ENCODE data around the gene PDE8B.

The PDE8B gene

GRCh38 chr5:77355080-77355479 lies 144.6 kb downstream of the PDE8B start:
- Histone ChIP-seq H3K4me2 (no peak overlapping the region), H3K27me3 (no peaks in the 10 kb centered on the region), H4K20me1 (no peaks in the 10 kb centered on the region), H3K36me3 (no peaks in the 10 kb centered on the region), H3K9me3 (no peaks in the 10 kb centered on the region), H3K9ac (no peak overlapping the region), H3K4me1 (no peaks in the 10 kb centered on the region), H3K27ac (no peak overlapping the region), H3K4me3 (no peak overlapping the region)
- no peak for TF ChIP-seq Cebpa-rat (IDR thresholded peaks at IDR 0.05)

- H3K4me1 ChIP-seq = no peaks in the 10 kb centered on the region
- H3K27me3 ChIP-seq = no peaks in the 10 kb centered on the region
- H3K36me3 ChIP-seq = no peaks in the 10 kb centered on the region
- H3K9me3 ChIP-seq = no peaks in the 10 kb centered on the region
- H3K4me3 ChIP-seq = no peak overlapping the region
- H3K27ac ChIP-seq = no peak overlapping the region
- no peaks in the 10 kb centered on the region for H4K20me1 ChIP-seq
- H3K9ac ChIP-seq = no peak overlapping the region
- no peak for TF ChIP-seq Cebpa-rat (IDR thresholded peaks at IDR 0.05)
- no peak overlapping the region for H3K4me2 ChIP-seq
Observed at GRCh38 chr5:77355751-77356150, 145.3 kb downstream of the PDE8B start.

- Histone ChIP-seq H3K4me1 (no peaks in the 10 kb centered on the region), H3K36me3 (no peaks in the 10 kb centered on the region), H3K9ac (no peak overlapping the region), H4K20me1 (no peaks in the 10 kb centered on the region), H3K9me3 (no peaks in the 10 kb centered on the region), H3K27ac (no peak overlapping the region), H3K4me2 (no peak overlapping the region), H3K4me3 (no peak overlapping the region), H3K27me3 (no peaks in the 10 kb centered on the region)
- no peak for TF ChIP-seq Cebpa-rat (IDR thresholded peaks at IDR 0.05)
Observed at GRCh38 chr5:77356740-77357139, 146.3 kb downstream of the PDE8B start.

GRCh38 chr5:77358255-77359205 lies 148.1 kb downstream of the PDE8B start:
- no peaks in the 10 kb centered on the region for H4K20me1 ChIP-seq
- peak; percentile 62 for TF ChIP-seq Cebpa-rat (IDR thresholded peaks at IDR 0.05)

GRCh38 chr5:77359231-77359630 lies 148.8 kb downstream of the PDE8B start:
- H3K9ac ChIP-seq = no peak overlapping the region
- no peak overlapping the region for H3K4me2 ChIP-seq
- no peaks in the 10 kb centered on the region for H4K20me1 ChIP-seq
- no peak overlapping the region for H3K27ac ChIP-seq
- no peaks in the 10 kb centered on the region for H3K36me3 ChIP-seq
- TF ChIP-seq Cebpa-rat (IDR thresholded peaks at IDR 0.05) = no peak
- H3K4me3 ChIP-seq = no peak overlapping the region
- H3K27me3 ChIP-seq = no peaks in the 10 kb centered on the region
- no peaks in the 10 kb centered on the region for H3K4me1 ChIP-seq
- H3K9me3 ChIP-seq = no peaks in the 10 kb centered on the region

More at GRCh38 chr5:77358255-77359205, 148.1 kb downstream of the PDE8B start:
- Histone ChIP-seq H3K9ac (no peak overlapping the region), H3K4me2 (no peak overlapping the region), H3K27ac (no peak overlapping the region), H3K27me3 (no peaks in the 10 kb centered on the region), H3K4me1 (no peaks in the 10 kb centered on the region), H3K36me3 (no peaks in the 10 kb centered on the region), H3K4me3 (no peak overlapping the region), H3K9me3 (no peaks in the 10 kb centered on the region)

- Histone ChIP-seq H3K4me3 (no peak overlapping the region), H3K9me3 (no peaks in the 10 kb centered on the region), H3K36me3 (no peaks in the 10 kb centered on the region), H4K20me1 (no peaks in the 10 kb centered on the region), H3K4me1 (no peaks in the 10 kb centered on the region), H3K4me2 (no peak overlapping the region), H3K9ac (no peak overlapping the region), H3K27ac (no peak overlapping the region), H3K27me3 (no peaks in the 10 kb centered on the region)
- no peak for TF ChIP-seq Cebpa-rat (IDR thresholded peaks at IDR 0.05)
Observed at GRCh38 chr5:77360381-77360780, 149.9 kb downstream of the PDE8B start.

- Histone ChIP-seq H3K27me3 (no peaks in the 10 kb centered on the region), H3K27ac (no peak overlapping the region), H3K4me3 (no peak overlapping the region), H4K20me1 (no peaks in the 10 kb centered on the region), H3K4me1 (no peaks in the 10 kb centered on the region), H3K9ac (no peak overlapping the region), H3K9me3 (no peaks in the 10 kb centered on the region), H3K4me2 (no peak overlapping the region), H3K36me3 (no peaks in the 10 kb centered on the region)
- no peak for TF ChIP-seq Cebpa-rat (IDR thresholded peaks at IDR 0.05)
Observed at GRCh38 chr5:77360973-77361372, 150.5 kb downstream of the PDE8B start.

GRCh38 chr5:77366717-77367500 lies 156.4 kb downstream of the PDE8B start:
- Histone ChIP-seq H3K9me3 (no peaks in the 10 kb centered on the region), H3K4me1 (peaks cover 8% of the 10 kb centered on the region; the same call in 1 of the 2 replicates), H3K9ac (no peak overlapping the region), H3K4me3 (no peak overlapping the region), H3K4me2 (no peak overlapping the region), H4K20me1 (no peaks in the 10 kb centered on the region), H3K27me3 (no peaks in the 10 kb centered on the region), H3K27ac (no peak overlapping the region), H3K36me3 (no peaks in the 10 kb centered on the region)
- TF ChIP-seq Cebpa-rat (IDR thresholded peaks at IDR 0.05) = no peak

- TF ChIP-seq Cebpa-rat (IDR thresholded peaks at IDR 0.05) = no peak
- H3K4me2 ChIP-seq = no peak overlapping the region
Observed at GRCh38 chr5:77367741-77368140, 157.3 kb downstream of the PDE8B start.

GRCh38 chr5:77368367-77368766 lies 157.9 kb downstream of the PDE8B start:
- Histone ChIP-seq H3K36me3 (no peaks in the 10 kb centered on the region), H3K9me3 (no peaks in the 10 kb centered on the region), H3K4me1 (peaks cover 8% of the 10 kb centered on the region; the same call in 1 of the 2 replicates), H3K4me2 (no peak overlapping the region), H4K20me1 (no peaks in the 10 kb centered on the region), H3K27ac (no peak overlapping the region), H3K27me3 (no peaks in the 10 kb centered on the region), H3K9ac (no peak overlapping the region), H3K4me3 (no peak overlapping the region)
- TF ChIP-seq Cebpa-rat (IDR thresholded peaks at IDR 0.05) = no peak

More at GRCh38 chr5:77367741-77368140, 157.3 kb downstream of the PDE8B start:
- Histone ChIP-seq H3K4me3 (no peak overlapping the region), H4K20me1 (no peaks in the 10 kb centered on the region), H3K4me1 (peaks cover 8% of the 10 kb centered on the region; the same call in 1 of the 2 replicates), H3K27me3 (no peaks in the 10 kb centered on the region), H3K36me3 (no peaks in the 10 kb centered on the region), H3K27ac (no peak overlapping the region), H3K9me3 (no peaks in the 10 kb centered on the region), H3K9ac (no peak overlapping the region)
